HT1080 (cell line): ENCODE results near the gene FAM43A. TPM values are rescaled to one million over a fixed set of nuclear protein-coding genes. Genes with fewer than 3 reads are reported as not detected.

ENCODE experiments used
- DNase-seq: peaks from one replicate; pipeline ENCODE4 v3.0.0-alpha.2; 2015; ENCODE audit warnings: low read depth
- polyA plus RNA-seq, 2 experiments: library from polyadenylated mRNA; depleted of rRNA; stranded (reverse); fragments of >200 nt; gene quantifications; 2 replicates each; pipeline ENCODE4 v1.2.3, GENCODE V29; 2015
- total RNA-seq: library from RNA; depleted of rRNA; stranded (reverse); fragments of >200 nt; shearing (Covaris generic); gene quantifications from 2 replicates; pipeline ENCODE4 v1.2.3, GENCODE V29; 2014; rRNA removed

The FAM43A gene
- 6.1 and 6.6 TPM in 2 replicates for total RNA-seq
- 8.2 and 10.7 TPM in 2 replicates for polyA plus RNA-seq (2015; cell fraction: cytosol; rRNA removed)
- 8.5 and 10.0 TPM in 2 replicates for polyA plus RNA-seq (2015; cell fraction: nucleus; rRNA removed)

- DNase-seq = peak; percentile 95
Observed at GRCh38 chr3:194685718-194686413, at the start of gene FAM43A. FAM43A (plus strand) TSS chr3:194685883; CDS start chr3:194686827, 944 bp downstream.

GRCh38 chr3:194637066-194637465 is 48.6 kb upstream of the FAM43A start:
- DNase-seq = no peak

- DNase-seq = no peak
Observed at GRCh38 chr3:194637541-194638400, 47.9 kb upstream of the FAM43A start.

- no peak for DNase-seq
Observed at GRCh38 chr3:194638991-194639605, 46.6 kb upstream of the FAM43A start.

GRCh38 chr3:194640829-194641228 is 44.9 kb upstream of the FAM43A start:
- no peak for DNase-seq

- DNase-seq = no peak
Observed at GRCh38 chr3:194642769-194643168, 42.9 kb upstream of the FAM43A start.

GRCh38 chr3:194647747-194648146 is 37.9 kb upstream of the FAM43A start:
- DNase-seq = no peak

GRCh38 chr3:194654443-194654842 is 31.2 kb upstream of the FAM43A start:
- DNase-seq = no peak

- no peak for DNase-seq
Observed at GRCh38 chr3:194657439-194657838, 28.2 kb upstream of the FAM43A start.

GRCh38 chr3:194658477-194659242 is 27.0 kb upstream of the FAM43A start:
- no peak for DNase-seq

GRCh38 chr3:194659778-194660177 is 25.9 kb upstream of the FAM43A start:
- DNase-seq = no peak

GRCh38 chr3:194661374-194661773 is 24.3 kb upstream of the FAM43A start:
- no peak for DNase-seq

- no peak for DNase-seq
Observed at GRCh38 chr3:194661946-194662345, 23.7 kb upstream of the FAM43A start.

- DNase-seq = no peak
Observed at GRCh38 chr3:194664857-194665256, 20.8 kb upstream of the FAM43A start.

GRCh38 chr3:194667363-194667762 is 18.3 kb upstream of the FAM43A start:
- DNase-seq = no peak

- DNase-seq = peak; percentile 51
Observed at GRCh38 chr3:194671511-194671899, 14.2 kb upstream of the FAM43A start.

GRCh38 chr3:194671900-194672808 is 13.5 kb upstream of the FAM43A start, which contains the start of gene LSG1:
LSG1 (minus strand) TSS chr3:194672191; CDS start chr3:194672162, 29 bp downstream.
- peak; percentile 93 for DNase-seq

GRCh38 chr3:194672876-194673275 is 12.8 kb upstream of the FAM43A start:
- DNase-seq = no peak

GRCh38 chr3:194673761-194674160 is 11.9 kb upstream of the FAM43A start:
- no peak for DNase-seq

GRCh38 chr3:194675081-194675640 is 10.5 kb upstream of the FAM43A start:
- DNase-seq = peak; percentile 32
